DOHH2 (cell line): ENCODE results near the gene CRAT.

Experiments
- EZH2phosphoT487 ChIP-seq: fragments of 200-600 bp; sonication (generic); IDR thresholded peaks from 2 replicates; pipeline ENCODE4 v1.6.1; 2017; ENCODE audit warnings: borderline replicate concordance, mild to moderate bottlenecking, antibody characterized with exemption, low read length, moderate library complexity, mixed read lengths
- TF ChIP-seq, protein P1 (sequence below): fragments of 200-600 bp; sonication (generic); IDR thresholded peaks from one replicate; pipeline ENCODE4 v1.5.1; 2014; ENCODE audit warnings: antibody characterized with exemption, mild to moderate bottlenecking, low read depth, low read length; ENCODE audit not compliant: poor library complexity, severe bottlenecking

DNA sequence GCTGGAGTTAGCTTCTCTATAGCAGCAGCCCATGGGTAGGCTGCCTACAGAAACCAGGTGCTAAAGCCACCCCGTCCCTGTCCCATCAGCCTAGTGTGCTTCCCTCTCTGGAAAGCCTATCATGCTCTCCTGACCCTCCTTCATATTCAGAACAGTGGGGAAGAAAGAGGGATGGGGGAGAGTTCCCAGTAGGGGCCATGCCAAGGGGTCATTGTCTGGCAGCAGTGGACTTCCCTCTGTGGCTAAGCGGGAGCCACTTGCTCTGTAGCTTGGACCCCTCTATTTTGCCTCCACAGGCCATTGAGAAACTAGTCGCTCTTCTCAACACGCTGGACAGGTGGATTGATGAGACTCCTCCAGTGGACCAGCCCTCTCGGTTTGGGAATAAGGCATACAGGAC is 18.1 kb upstream of the CRAT start:
- TF ChIP-seq, protein P1, sequence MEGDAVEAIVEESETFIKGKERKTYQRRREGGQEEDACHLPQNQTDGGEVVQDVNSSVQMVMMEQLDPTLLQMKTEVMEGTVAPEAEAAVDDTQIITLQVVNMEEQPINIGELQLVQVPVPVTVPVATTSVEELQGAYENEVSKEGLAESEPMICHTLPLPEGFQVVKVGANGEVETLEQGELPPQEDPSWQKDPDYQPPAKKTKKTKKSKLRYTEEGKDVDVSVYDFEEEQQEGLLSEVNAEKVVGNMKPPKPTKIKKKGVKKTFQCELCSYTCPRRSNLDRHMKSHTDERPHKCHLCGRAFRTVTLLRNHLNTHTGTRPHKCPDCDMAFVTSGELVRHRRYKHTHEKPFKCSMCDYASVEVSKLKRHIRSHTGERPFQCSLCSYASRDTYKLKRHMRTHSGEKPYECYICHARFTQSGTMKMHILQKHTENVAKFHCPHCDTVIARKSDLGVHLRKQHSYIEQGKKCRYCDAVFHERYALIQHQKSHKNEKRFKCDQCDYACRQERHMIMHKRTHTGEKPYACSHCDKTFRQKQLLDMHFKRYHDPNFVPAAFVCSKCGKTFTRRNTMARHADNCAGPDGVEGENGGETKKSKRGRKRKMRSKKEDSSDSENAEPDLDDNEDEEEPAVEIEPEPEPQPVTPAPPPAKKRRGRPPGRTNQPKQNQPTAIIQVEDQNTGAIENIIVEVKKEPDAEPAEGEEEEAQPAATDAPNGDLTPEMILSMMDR, result no peak
- TF ChIP-seq EZH2phosphoT487, result no peak
